Measurements from ENCODE around the gene LHFPL2. TPM values are rescaled to one million over a fixed set of nuclear protein-coding genes. Genes with fewer than 3 reads are reported as not detected.

The LHFPL2 gene
- total and polyA plus RNA-seq, 2 of the 4 experiments (the other 2 are of a cell fraction) = 6.5 to 11.3 TPM

- Histone ChIP-seq H2BK5ac (ENCODE audit: low read depth, low read length, poor library complexity, severe bottlenecking) (no peak overlapping the region), H3K4ac (ENCODE audit: low read depth, low read length) (no peak overlapping the region), H2BK120ac (ENCODE audit: low read depth, low read length) (no peak overlapping the region), H3K9me3 (ENCODE audit: control insufficient read depth, insufficient read depth, low read length) (peaks cover 4% of the 10 kb centered on the region), H4K20me1 (ENCODE audit: insufficient read depth, low read length) (peaks cover 14% of the 10 kb centered on the region; the same call in 1 of the 2 replicates), H4K5ac (ENCODE audit: low read depth, low read length) (no peak overlapping the region), H3K14ac (replicated peaks; ENCODE audit: low read depth, low read length) (no peak overlapping the region), H4K8ac (ENCODE audit: low read depth in 2 of 2, low read length in 2 of 2) (no peak overlapping the region), H3K9me1 (ENCODE audit: insufficient read depth, low read length) (peaks cover 3% of the 10 kb centered on the region; the same call in 1 of the 2 replicates), H2AK5ac (ENCODE audit: low read depth, low read length) (no peak overlapping the region), H3K56ac (ENCODE audit: extremely low read depth, insufficient read depth, low read length) (no peak overlapping the region), H3K4me1 (ENCODE audit: control insufficient read depth, insufficient read depth, low read length) (peaks cover 3% of the 10 kb centered on the region; the same call in 1 of the 2 replicates), H4K91ac (ENCODE audit: insufficient read depth, low read depth, low read length) (no peak overlapping the region), H3K79me1 (ENCODE audit: low read depth in 1 of 2, low read length in 2 of 2) (peaks cover 17 to 38% of the 10 kb centered on the region in 2 experiments; a peak in 3 of 4 replicates), H3K4me2 (ENCODE audit: low read depth, low read length) (no peak overlapping the region), H3K23ac (ENCODE audit: low read depth, low read length) (no peak overlapping the region), H3K18ac (ENCODE audit: low read depth, low read length) (no peak overlapping the region), H3K4me3 (ENCODE audit: insufficient read depth, low read depth, low read length) (no peak overlapping the region), H2BK15ac (ENCODE audit: low read depth, low read length) (no peak overlapping the region), H2BK20ac (ENCODE audit: low read depth, low read length) (no peak overlapping the region), H2AK9ac (replicated peaks; ENCODE audit: low read depth, low read length, poor library complexity) (no peak overlapping the region), H3K9ac (ENCODE audit: low read depth, low read length) (no peak overlapping the region), H3K27me3 (ENCODE audit: control insufficient read depth, insufficient read depth, low read length) (no peaks in the 10 kb centered on the region), H3K36me3 (ENCODE audit: control insufficient read depth, insufficient read depth, low read length) (peaks cover 24% of the 10 kb centered on the region), H3K27ac (ENCODE audit: insufficient read depth, low read length) (no peak overlapping the region), H2AFZ (replicated peaks; ENCODE audit: low read length, poor library complexity) (no peak overlapping the region)
- dilution Hi-C loops (cut with HindIII; ENCODE audit: low sequenced_read_pairs, unreplicated experiment) (no loop called here), intact Hi-C loops (cut with micrococcal nuclease) (no loop called here), in situ Hi-C loops (cut with MboI; ENCODE audit: low sequenced_read_pairs) (no loop called here)
- TF ChIP-seq RAD21 (IDR thresholded peaks at IDR 0.05; ENCODE audit: low read length) (no peak), FOS (IDR thresholded peaks at IDR 0.05; ENCODE audit: low read depth, low read length) (no peak), SMC3 (IDR thresholded peaks at IDR 0.05; ENCODE audit: low read depth, low read length) (no peak), NFE2L2 (IDR thresholded peaks at IDR 0.05; ENCODE audit: low read depth, low read length) (no peak), RCOR1 (IDR thresholded peaks at IDR 0.05; ENCODE audit: insufficient replicate concordance, low read length) (no peak), MAFK (IDR thresholded peaks at IDR 0.05; ENCODE audit: low read depth, low read length) (no peak), CTCF (conservative IDR thresholded peaks at IDR 0.05; ENCODE audit: low read depth, low read length) (no peak), BHLHE40 (IDR thresholded peaks at IDR 0.05; ENCODE audit: low read depth, low read length) (no peak)
- TF ChIP-seq, protein P1, sequence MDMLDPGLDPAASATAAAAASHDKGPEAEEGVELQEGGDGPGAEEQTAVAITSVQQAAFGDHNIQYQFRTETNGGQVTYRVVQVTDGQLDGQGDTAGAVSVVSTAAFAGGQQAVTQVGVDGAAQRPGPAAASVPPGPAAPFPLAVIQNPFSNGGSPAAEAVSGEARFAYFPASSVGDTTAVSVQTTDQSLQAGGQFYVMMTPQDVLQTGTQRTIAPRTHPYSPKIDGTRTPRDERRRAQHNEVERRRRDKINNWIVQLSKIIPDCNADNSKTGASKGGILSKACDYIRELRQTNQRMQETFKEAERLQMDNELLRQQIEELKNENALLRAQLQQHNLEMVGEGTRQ (IDR thresholded peaks at IDR 0.05; ENCODE audit: low read depth, low read length) = no peak
- TF ChIP-seq, protein P2, sequence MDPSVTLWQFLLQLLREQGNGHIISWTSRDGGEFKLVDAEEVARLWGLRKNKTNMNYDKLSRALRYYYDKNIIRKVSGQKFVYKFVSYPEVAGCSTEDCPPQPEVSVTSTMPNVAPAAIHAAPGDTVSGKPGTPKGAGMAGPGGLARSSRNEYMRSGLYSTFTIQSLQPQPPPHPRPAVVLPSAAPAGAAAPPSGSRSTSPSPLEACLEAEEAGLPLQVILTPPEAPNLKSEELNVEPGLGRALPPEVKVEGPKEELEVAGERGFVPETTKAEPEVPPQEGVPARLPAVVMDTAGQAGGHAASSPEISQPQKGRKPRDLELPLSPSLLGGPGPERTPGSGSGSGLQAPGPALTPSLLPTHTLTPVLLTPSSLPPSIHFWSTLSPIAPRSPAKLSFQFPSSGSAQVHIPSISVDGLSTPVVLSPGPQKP (IDR thresholded peaks at IDR 0.05; ENCODE audit: borderline replicate concordance, low read depth, low read length) = no peak
- DNase-seq (no peak), ATAC-seq (ENCODE audit: low read depth) (no peak)
- 100% methylated on average over 10 of the region's 10 CpGs; no CpG with 5 or more reads in 1 of the 2 experiments for WGBS, 2 experiments (ENCODE audit: extremely low coverage in 2 of 2, insufficient read length in 1 of 2)
- POLR2A ChIA-PET (ENCODE audit: unreplicated experiment) = no interaction called here
- CTCF ChIA-PET = no interaction called here
- no TSS peak for BruUV-seq (replicated peaks)
Measured at GRCh38 chr5:78618303-78618702, 30.3 kb downstream of the LHFPL2 start.

All from IMR-90 (cell line).